K562 (cell line): ENCODE results near the gene C1QC.

ENCODE experiments used
- CTCF ChIP-seq, 3 experiments: IDR thresholded peaks in 2 of 3; conservative IDR thresholded peaks in 1 of 3; 2 replicates each; pipeline ENCODE4 v1.5.1; 2011 to 2012; ENCODE audit warnings: low read length in 3 of 3, mild to moderate bottlenecking in 3 of 3, control low read depth in 2 of 3, improper control_type of control experiment in 1 of 3, inconsistent platforms in 1 of 3, low read depth in 1 of 3, mixed read lengths in 1 of 3, moderate library complexity in 1 of 3; ENCODE audit not compliant: insufficient read depth in 2 of 3
- JUN ChIP-seq, 2 experiments: sonication (generic) in 1 of 2; formaldehyde crosslinking in 1 of 2; IDR thresholded peaks; 2 replicates each; pipeline versions ENCODE4 v1.6.1 to v1.8.0; 2012 to 2022; ENCODE audit warnings: borderline replicate concordance in 2 of 2, mild to moderate bottlenecking in 2 of 2, improper control_type of control experiment in 1 of 2, low read depth in 1 of 2, low read length in 1 of 2, missing genetic modification reagents in 1 of 2

- TF ChIP-seq JUN (IDR thresholded peaks at IDR 0.05; ENCODE audit: borderline replicate concordance, low read depth, low read length), result no peak
- no peak for TF ChIP-seq JUN (CRISPR knock-in tag; IDR thresholded peaks at IDR 0.05; ENCODE audit: borderline replicate concordance)
- no peak for TF ChIP-seq CTCF (IDR thresholded peaks at IDR 0.05 in 2 of 3, conservative IDR thresholded peaks at IDR 0.05 in 1 of 3; ENCODE audit: insufficient read depth in 2 of 3, low read depth in 1 of 3, low read length in 3 of 3)
These were observed 19.6 kb downstream of the C1QC start for GRCh38 chr1:22662986-22663408.
